NCI-H187 treated with DMSO at 0.1 percent for 48 hours (cell line): ENCODE results near the gene EEF1AKMT3.

Experiments
- DNase-seq: peaks from one replicate; lab custom pipeline; 2025; lab: John Stamatoyannopoulos, UW

EEF1AKMT3 gene

DNA sequence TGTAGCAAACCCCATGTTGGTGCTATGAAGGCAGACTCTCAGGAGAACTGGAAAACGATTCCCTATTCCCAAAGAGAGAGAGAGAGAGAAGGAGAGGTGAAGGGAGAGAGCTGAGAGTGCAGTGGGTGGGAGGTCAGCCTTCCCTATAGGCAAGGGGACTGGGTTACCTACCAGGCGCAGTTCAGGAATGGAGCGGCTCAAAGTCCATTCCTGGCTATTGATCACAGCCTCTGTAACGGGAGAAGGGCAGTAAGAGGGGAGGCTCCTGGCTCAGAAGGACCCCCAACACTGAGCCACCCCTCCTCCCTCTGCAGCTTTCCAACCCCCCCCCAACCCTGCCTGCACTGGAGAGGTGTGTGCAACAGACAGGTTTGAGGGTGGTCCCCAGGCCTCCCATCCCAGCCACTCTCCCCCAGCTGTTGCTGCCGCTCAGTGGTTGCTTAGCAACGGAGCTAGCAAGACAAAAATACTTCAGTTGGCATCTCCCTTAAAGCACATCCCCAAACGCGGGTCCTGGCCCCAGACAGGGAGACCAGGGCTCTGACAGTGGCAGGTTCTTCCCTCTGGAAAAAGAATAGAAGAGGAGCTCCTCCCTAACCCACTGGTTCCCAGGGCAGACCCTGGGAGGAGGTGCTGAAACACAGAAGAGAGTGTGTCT lies 37.1 kb upstream of the EEF1AKMT3 start:
- no peak for DNase-seq

DNA sequence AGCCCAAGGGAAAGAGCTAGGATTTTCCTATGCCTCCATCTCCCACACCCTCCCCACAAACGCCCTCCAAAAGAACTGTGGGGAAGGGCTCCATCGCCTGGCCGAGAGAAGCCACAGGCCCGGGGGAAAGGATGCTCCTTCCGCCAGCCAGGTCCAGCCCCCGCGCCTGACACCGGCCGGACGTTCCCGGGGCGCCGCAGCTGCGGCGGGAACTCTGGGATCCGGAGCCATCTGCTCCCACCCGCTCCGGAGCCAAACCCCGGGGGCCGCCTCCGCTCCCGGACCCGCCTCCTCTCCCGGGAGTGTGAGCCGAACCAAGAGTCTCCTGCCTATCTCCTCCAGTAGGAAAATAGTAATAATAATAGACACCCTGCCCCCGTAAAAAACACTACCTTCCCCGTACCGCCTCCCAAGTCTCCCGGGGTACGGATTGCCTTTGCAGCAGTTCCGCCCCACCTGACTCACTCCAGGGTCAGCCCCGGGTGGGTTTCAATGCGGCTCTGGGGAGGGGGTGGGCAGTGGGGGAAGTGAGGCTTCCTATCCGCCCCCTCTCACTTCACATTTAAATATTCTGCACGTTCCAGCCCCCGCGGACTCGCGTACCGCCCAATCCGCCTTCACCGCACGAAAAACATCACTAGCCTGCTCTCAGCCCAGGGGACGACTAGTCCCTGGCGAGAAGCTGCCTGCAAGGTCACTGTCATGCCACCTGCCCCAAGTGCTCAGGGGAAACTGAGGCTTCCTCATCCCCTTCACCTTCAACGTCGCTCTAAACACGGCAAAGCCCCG lies 36.3 kb upstream of the EEF1AKMT3 start:
- DNase-seq, result no peak

DNA sequence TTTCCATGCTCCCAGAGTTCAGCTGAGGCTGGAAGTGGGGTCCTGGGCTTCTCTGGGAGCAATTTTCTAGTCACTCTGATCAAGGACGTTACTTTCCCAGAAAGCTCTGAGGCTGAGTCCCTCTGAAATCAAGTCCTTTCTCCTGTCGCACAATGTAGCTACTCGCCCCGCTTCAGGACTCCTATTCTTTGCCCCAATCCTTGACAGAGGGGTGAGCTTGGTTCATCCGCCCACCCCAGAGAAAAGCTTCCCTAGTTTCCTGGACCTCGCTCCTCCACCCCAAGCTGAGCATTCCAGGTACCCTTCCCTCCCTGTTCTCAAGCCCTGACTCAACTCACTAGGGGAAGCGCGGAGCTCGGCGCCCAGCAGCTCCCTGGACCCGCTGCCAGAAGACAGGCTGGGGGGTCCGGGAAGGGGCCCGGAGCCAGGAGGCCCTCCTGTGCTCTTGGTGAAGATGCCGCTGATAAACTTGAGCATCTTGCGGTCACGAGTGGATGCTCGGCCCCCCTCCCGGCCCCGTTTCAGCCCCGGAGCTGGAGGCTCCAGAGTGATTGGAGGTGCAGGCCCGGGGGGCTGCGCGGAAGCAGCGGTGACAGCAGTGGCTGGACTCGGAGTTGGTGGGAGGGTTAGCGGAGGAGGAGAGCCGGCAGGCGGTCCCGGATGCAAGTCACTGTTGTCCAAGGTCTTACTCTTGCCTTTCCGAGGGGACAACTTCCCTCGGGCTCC lies 35.5 kb upstream of the EEF1AKMT3 start:
- no peak for DNase-seq

DNA sequence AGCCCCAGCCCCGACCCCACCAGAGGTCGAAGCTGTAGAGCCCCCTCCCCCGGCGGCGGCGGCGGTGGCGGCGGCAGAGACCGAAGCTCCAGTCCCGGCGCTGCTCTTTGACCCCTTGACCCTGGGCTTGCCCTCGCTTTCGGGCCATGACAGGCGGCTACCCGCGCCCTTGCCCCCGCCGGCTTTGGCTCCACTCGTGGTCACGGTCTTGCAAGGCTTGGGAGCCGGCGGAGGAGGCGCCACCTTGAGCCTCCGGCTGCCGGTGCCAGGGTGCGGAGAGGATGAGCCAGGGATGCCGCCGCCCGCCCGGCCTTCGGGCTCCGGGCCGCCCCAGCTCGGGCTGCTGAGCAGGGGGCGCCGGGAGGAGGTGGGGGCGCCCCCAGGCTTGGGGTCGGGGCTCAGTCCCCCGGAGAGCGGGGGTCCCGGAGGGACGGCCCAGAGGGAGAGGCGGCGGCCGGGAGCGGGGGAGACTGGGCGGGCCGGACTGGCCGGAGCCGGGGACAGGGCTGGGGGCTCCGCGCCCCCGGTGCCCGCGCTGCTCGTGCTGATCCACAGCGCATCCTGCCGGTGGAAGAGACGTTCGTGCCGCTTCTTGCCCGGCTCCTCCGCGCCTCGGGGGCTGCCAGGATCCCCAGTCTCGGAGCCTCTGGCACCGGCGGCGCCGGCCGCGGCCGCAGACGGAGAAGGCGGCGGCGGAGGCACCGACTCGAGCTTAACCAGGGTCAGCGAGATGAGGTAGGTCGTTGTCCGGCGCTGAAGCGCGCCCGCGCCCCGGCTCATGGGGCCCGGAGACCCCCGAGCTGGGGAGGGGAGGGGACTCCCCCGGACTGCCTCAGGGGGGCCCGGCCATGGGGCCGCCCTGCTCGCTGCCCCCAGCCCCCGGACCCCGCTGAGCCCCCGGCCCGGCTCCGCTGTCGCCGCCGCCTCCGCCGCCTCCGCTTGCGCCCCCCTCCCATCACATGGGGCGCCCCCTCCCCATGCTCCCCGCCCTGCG lies 34.6 kb upstream of the EEF1AKMT3 start:
- DNase-seq, result no peak

DNA sequence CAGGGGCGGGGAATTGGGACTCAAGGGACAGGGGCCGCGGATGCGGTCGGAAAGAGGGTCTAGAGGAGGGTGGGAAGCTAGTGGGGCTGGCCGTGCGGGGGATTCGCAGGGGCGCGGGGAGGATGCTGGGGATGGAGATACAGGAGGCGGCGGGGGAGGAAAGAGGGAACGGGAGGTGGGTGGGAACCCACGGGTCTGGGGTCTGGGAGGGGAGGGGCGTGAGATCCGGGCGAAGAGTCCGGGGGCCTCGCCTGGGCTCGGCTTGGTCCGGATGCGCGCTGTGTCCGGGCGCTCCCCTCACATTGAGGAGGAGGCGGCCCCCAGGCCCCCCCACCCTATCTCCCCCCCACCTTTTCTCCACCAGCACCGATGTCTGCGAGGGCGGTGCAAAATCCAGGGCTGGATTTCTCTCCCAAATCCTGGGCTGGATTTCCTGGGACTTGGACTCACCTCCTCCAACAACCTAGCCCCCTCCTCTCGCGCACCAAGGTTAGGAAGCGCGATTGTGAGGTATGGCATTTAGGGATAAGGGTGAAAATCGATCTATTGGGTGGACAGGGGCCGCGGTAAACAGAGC lies 33.7 kb upstream of the EEF1AKMT3 start, which contains the start of gene AGAP2:
Gene AGAP2, minus strand, starts transcription at position 82 of the 577 bp plus-strand sequence. CDS start 496 bp downstream, outside the sequence.
- DNase-seq, result no peak

DNA sequence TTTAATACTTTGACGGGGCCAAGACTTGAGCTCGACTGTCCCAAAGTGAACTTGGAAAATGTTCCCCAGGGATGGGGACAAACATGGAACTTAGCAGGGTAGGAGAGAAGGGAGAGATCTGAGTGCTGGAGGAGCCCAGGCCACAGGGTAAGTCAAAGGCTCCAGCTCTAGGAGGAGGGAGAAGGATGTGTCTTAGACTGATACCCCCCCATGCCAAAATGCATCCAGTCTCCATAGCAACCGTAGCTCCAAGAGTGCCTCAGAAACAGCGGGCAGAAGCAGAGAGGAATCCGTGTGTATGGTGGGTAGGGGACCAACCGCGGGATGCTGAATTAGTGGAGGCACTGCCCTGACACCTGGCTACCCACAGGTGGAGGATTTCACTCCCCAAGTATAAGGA lies 33.0 kb upstream of the EEF1AKMT3 start:
- DNase-seq, result no peak

DNA sequence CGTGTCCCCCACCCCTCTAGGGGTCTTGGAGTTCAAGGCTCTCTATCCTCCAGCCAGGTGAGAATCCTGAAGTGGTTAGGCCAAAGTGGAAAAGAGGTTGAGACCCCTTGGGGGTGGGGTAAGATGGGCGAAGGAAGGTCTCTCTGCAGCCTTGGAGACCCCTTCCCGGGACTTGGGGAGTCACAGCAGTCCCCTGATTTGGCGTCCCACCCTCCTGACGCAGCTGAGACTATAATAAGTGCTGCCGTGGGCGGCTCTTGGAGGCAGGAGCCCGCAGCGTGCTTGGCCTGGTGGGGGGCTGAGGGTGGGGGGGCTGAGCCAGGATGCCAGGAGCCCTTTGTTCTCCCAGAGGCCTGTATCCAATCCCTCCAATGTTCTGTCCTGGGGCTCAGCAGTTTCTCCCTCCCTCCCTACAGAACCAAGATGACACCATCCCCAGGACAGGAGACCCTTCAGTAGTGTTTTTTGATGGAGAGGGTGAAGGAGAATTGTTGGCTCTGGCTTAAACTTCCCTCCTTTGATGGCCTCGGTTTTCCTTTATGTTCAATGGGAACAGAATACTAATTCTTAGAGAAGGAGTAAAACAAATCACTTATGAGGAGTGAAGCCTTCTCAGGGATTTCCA lies 32.4 kb upstream of the EEF1AKMT3 start:
- DNase-seq, result no peak

DNA sequence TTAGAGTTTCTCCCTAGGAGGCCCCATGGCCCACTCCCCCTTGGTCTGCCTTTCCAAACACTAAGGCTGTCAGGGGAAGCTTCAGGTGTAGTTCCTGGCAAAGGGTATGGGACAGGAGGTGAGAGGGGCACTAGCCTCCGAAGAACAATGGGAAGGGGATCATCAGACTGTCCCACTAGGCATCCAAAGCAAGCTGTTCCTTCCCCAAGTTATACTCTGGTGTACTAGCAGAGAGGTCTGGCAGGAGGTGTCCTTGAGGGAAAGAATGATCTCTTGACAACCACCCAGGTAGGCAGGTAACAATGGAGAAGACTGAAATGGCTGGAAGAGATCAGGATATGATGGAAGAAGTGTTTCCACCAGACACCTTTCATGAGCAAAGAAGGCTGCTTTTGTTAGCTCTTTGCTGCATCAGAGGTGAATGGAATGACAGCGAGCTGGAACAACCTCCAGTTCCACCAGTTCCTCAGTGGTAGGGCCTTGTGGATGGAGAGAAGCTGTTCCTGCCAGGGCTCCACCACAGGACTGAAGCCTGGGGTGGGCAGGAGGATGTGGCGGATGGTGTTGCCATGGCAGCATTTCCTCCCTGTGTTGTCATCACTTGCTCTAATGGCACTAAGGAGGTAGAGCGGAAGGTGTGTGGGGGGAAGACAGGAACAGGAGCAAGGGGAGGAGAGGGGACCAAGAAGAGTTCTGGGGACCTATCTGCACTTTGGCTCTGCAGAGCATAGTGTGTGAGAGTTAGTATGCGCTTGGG lies 31.6 kb upstream of the EEF1AKMT3 start:
- DNase-seq, result no peak

DNA sequence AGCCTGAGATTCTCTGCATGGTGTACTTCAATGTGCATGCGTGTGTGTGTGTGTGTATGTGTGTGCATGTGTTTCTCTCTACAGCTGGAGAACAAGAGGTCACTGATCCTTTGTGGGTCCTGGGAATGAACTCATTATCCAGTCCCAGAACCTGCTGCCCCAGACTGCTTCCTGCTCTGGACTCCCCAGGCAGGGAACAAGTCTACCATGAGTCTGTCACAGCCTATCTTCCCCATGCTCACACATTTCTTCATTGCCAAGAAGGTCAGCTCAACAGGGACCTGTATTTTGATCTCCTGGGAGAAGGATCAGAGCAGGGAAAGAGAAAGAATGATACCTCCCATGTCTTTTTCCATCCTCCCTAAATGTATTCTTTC lies 31.0 kb upstream of the EEF1AKMT3 start:
- no peak for DNase-seq

DNA sequence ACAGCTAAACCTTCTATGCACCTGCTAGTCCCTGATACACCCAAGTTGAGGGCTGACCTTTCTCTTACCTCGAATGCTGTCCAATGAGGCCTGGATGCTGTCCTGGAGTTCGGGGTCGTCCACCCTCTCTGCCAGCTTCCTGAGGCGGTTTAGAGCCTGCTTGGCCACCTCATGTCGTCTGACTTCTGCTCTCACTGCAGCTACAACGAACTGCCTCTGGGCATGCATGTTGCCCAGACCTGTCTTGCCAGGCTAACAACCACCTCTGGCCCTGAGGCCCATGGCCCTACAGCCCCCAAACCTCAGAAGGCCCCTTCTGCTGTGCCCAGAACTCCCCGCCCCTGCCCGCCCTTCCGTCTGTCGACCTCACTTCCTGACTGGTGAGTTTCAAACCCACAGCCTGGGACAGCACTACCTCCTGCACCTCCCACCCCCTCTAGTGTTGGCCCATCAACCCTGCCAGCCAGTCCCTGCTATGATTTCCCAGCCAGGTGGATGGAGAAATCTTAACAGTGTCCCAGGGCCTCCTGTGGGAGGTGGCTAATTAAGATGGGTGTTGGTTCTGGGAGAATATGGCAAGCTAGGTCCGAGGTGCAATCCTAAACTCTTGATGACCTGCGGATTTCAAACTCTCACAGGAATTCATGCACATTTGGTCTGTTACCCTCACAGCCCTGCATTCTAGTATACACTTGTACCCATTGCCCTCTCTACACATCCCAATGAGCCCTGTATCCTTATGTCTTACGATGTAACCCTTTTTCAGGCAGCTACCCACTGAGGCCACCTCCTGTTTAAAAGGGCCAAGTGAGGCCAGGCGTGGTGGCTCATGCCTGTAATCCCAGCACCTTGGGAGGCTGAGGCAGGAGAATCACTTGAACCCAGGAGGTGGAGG lies 30.3 kb upstream of the EEF1AKMT3 start:
- DNase-seq, result no peak

DNA sequence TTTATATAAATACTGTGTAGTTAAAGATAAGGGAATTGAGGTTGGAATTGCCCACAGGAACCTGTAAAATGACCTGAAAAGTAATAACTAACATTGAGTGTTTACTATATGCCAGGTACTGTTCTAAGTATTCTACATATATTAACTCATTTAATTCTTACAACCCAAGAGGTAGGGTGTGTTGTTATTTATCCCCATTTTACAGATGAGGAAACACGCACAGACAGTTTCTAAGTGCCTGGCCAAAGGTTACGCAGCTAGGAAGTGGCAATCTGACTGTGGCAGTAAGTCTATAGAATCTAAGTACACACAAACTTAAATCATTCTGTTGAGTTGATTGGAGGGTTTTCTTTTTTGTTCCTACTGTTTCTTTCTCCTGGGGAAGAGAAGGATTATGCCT lies 28.6 kb upstream of the EEF1AKMT3 start:
- DNase-seq, result no peak

DNA sequence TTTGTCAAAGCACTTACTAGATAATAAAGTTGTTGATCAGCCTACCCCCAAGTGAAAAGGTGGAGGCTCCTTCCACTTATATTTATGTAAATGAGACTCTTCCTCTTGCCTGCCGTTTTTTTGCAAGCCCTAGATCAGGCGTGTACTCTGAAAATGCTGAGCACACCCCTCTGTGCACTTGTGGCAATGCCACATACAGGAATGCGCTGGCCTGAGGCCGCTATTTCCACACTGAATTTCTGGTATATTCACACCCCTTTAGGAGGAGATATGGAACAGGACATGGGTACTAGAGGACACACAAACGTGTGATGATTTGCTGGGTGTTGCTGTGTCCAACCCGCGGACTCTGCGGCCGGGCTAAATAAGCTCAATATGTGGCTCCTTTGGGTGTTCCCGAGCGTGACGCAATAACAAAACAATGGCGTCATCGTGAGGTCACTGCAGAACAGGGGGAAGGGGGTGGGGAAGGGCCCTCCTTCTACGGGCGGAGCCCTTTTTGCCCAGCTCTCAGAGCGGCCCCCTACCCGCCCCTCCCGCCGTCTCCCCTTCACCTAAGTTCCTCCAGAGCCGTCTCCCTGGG lies 28.1 kb upstream of the EEF1AKMT3 start:
- DNase-seq, result no peak

DNA sequence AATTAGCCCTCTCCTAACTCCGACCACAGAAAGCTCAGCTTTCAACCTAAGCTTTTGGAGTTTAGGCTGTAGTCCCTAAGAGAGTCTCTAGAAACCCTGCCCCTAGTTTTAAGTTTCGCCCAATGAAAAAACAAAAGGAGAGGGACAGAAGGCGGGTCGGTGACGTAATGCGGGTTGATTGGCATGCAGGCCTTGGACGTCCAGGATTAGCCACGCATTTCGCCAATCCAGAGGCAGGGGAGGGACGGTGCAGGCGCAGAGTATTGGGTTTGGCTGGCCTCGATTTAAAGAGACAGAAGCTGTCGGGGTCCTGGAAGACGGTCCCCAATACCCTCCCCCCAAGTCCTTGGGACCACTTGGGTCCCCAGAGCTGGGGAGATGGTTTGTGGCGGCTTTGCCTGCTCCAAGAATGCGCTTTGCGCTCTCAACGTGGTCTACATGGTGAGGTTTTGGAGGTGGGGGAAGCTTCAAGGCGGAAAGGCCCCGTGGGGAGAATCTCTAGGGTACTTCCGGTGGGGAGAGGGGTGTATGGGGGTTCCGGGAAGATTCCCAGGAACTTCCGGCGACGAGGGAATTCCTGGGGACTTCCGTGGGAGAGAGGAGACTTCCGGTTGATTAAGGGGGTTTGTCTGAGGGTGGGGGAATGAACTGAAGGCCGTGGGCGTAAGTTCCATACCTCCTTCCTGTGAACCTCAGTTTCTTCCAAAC lies 27.5 kb upstream of the EEF1AKMT3 start, which contains the start of gene TSPAN31:
Gene TSPAN31, plus strand, starts transcription at position 263 of the 708 bp plus-strand sequence. Its CDS starts 116 bp downstream, at position 379.
- peak; percentile 76 for DNase-seq

DNA sequence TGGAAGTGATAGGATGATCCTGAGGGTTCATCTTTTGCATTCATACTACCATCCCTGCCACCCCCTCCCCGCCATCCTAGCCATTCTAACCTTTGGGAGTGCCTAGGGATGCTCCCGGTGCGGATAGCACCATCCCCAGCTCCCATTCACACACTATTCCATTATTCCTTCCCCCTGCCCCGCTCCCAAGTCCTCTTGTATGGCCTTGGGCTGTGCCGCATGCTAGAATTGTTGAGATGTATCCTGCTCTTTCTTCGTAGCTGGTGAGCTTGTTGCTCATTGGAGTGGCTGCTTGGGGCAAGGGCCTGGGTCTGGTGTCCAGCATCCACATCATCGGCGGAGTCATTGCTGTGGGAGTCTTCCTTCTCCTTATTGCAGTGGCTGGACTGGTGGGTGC lies 26.9 kb upstream of the EEF1AKMT3 start:
- no peak for DNase-seq

DNA sequence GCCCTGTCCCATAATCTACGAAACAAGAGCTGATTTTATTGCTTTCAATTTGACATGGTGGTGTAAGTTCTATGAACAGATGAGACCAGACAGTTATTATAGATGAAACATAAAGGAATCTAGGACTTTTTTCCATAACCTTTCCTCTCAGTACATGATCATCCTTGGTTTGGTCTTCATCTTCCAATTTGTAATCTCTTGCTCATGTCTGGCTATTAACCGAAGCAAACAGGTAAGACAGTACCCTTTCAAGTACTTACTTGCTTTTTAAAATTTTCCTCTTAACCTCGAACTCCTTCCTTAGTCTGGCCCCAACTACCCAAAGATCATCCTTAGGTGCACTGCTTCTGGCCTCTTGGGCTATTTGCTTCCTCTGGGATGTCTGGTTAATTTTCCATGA lies 26.4 kb upstream of the EEF1AKMT3 start:
- DNase-seq, result no peak

DNA sequence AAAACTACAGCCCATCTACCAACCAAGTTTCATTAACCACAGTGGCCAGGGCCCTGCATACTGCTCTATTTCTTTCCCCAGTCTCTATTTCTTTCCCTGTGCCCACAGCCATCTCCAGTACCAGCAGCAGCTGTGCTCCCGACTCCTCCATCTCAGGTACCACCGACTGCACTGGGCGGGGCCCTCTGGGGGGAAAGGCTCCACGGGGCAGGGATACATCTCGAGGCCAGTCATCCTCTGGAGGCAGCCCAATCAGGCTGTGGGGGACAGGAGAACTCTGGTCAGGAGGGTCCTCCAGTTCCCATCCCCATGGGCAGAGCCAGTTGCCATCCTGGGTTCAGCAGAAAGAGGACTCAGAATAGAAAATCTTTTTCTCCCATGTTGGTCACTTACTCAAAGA lies 23.4 kb upstream of the EEF1AKMT3 start:
- DNase-seq, result no peak

DNA sequence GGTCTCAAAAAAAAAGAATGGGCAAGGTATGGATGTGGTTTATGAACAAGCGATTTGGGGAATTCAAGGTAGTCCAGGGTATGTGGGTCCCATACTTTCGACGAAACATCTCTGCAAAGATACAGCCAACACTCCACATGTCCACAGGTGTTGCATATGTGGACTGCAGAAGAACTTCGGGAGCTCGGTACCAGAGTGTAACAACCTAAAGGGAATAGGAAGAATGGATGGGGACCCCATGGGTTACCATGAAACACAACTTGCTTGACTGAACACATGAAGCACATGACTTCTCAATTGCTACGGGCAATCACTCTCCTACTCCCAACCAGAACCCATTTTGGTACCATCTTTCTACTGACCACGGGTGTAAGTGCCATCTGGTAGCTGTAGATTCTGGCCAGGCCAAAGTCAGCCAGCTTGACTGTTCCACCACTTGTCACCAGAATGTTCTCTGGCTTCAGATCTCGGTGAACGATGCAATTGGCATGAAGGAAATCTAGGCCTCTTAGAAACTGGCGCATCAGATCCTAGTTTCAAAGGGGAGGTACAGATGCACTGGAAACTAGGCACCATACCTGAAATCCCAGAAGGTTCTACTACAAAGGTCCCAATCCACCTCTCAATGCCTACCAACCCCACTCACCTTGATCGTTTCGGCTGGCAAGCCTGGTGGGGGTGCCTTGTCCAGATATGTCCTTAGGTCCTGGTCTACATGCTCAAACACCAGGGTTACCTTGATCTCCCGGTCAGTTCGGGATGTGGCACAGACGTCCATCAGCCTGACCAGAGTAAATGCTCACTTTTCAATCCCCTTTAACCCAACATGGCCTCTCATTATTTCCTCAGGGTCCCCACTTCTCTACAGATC lies 21.6 kb upstream of the EEF1AKMT3 start:
- no peak for DNase-seq
